ENCODE measurements around the gene PLEKHA4. TPM values are rescaled to one million over a fixed set of nuclear protein-coding genes. Genes with fewer than 3 reads are reported as not detected.

The PLEKHA4 gene
- total and polyA plus RNA-seq, 12 donors = 18.5 to 70.6 (median 28.0) TPM

GRCh38 chr19:48817585-48818124, 50.8 kb downstream of the PLEKHA4 start:
- ATAC-seq (no peak), DNase-seq (no peak)
- Histone ChIP-seq H3K4me1 (peaks cover 1 to 25% (median 9%) of the 10 kb centered on the region in 9 donors), H3K27ac (no peak overlapping the region), H3K9me3 (no peaks in the 10 kb centered on the region), H3K36me3 (peaks cover 0 to 2% (median 0%) of the 10 kb centered on the region in 9 donors), H3K4me3 (no peak overlapping the region), H3K27me3 (no peaks in the 10 kb centered on the region)
- intact Hi-C loops (cut with DNase I) = no loop called here
- TF ChIP-seq CTCF (IDR thresholded peaks at IDR 0.05) = no peak
- WGBS, 2 donors = 94 to 97% methylated on average over 5 of the region's 5 CpGs

- TF ChIP-seq CTCF (IDR thresholded peaks at IDR 0.05) = peak in 1 of 9 donors; percentile 18
- H3K4me3 ChIP-seq = no peak overlapping the region
- peaks cover 5 to 36% (median 20%) of the 10 kb centered on the region in 9 donors for H3K4me1 ChIP-seq
- no peaks in the 10 kb centered on the region for H3K9me3 ChIP-seq
- DNase-seq = no peak
- ATAC-seq = peak in 3 of 8 donors; percentile 17 to 24 (median 17)
- peak overlapping the region in 6 of 10 donors; percentile 24 to 76 (median 60) for H3K27ac ChIP-seq
- intact Hi-C loops (cut with DNase I) = no loop called here
- no peaks in the 10 kb centered on the region for H3K27me3 ChIP-seq
- no peaks in the 10 kb centered on the region for H3K36me3 ChIP-seq
- WGBS, 2 donors = 32 to 44% methylated on average over 14 of the region's 14 CpGs
Observed at GRCh38 chr19:48815870-48816501, 52.4 kb downstream of the PLEKHA4 start.

GRCh38 chr19:48814895-48815294, 53.5 kb downstream of the PLEKHA4 start:
- Histone ChIP-seq H3K4me1 (peaks cover 8 to 42% (median 25%) of the 10 kb centered on the region in 9 donors), H3K4me3 (no peak overlapping the region), H3K36me3 (no peaks in the 10 kb centered on the region), H3K27me3 (no peaks in the 10 kb centered on the region), H3K27ac (peak overlapping the region in 1 of 10 donors; percentile 24), H3K9me3 (no peaks in the 10 kb centered on the region)
- no peak for TF ChIP-seq CTCF (IDR thresholded peaks at IDR 0.05)
- ATAC-seq (no peak), DNase-seq (no peak)
- WGBS, 2 donors = 82 to 89% methylated on average over 6 of the region's 6 CpGs
- intact Hi-C loops (cut with DNase I) = no loop called here

GRCh38 chr19:48813123-48813913, 55.1 kb downstream of the PLEKHA4 start:
- no peaks in the 10 kb centered on the region for H3K27me3 ChIP-seq
- H3K4me3 ChIP-seq = no peak overlapping the region
- H3K9me3 ChIP-seq = no peaks in the 10 kb centered on the region
- intact Hi-C loops (cut with DNase I) = no loop called here
- DNase-seq (no peak), ATAC-seq (no peak)
- H3K27ac ChIP-seq = peak overlapping the region in 8 of 10 donors; percentile 63 to 94 (median 90)
- H3K36me3 ChIP-seq = no peaks in the 10 kb centered on the region
- WGBS, 2 donors = 86 to 87% methylated on average over 21 of the region's 21 CpGs
- TF ChIP-seq CTCF (IDR thresholded peaks at IDR 0.05) = peak in 5 of 9 donors; percentile 10 to 25 (median 19)
- peaks cover 5 to 38% (median 22%) of the 10 kb centered on the region in 9 donors for H3K4me1 ChIP-seq
